B cell (primary cell): ENCODE results near the gene CHEK2. TPM values are rescaled to one million over a fixed set of nuclear protein-coding genes. Genes with fewer than 3 reads are reported as not detected.
A peak's percentile ranks its signal among the peaks of the same experiment; 100 is the strongest.
"Not testable (repeated sequence)": the region's sequence is repeated elsewhere in the genome, so short reads cannot be mapped to it uniquely, and the experiment has no call there.

Source experiments
- ATAC-seq: fragments of 200-7000 bp; cut with Tn5 transposase; one replicate; pipeline ENCODE4 v1.10.0; 2021; ENCODE audit warnings: low read depth, mild to moderate bottlenecking, moderate number of reproducible peaks, moderate library complexity
- CTCF ChIA-PET: fragments of 350-600 bp; sonication (Branson Sonifier 250); formaldehyde crosslinking; loops from one replicate; lab custom pipeline; 2021; ENCODE audit warnings: antibody characterized with exemption, inconsistent platforms; lab: Charles Lee
- POLR2A ChIA-PET: fragments of 350-600 bp; sonication (Branson Sonifier 250); formaldehyde crosslinking; loops from one replicate; lab custom pipeline; 2021; ENCODE audit warnings: antibody characterized with exemption; lab: Charles Lee
- DNase-seq: peaks from one replicate; pipeline ENCODE4 v3.0.0; 2013
- H2AFZ ChIP-seq: 2 replicates; pipeline ENCODE4 v1.6.1; 2012; ENCODE audit warnings: mild to moderate bottlenecking, low read depth, low read length; ENCODE audit not compliant: insufficient read depth, poor library complexity, severe bottlenecking
- H3K27ac ChIP-seq, 2 donors: 1 replicate in 1 of 2; 2 replicates in 1 of 2; pipeline ENCODE4 v1.5.1; 2012 to 2013; ENCODE audit warnings: low read length in 2 of 2, mild to moderate bottlenecking in 2 of 2, moderate library complexity in 1 of 2
- H3K27me3 ChIP-seq, 4 experiments: fragments of 200-600 bp in 1 of 4; sonication (generic) in 1 of 4; replicated peaks in 1 of 4; 1 replicate in 2 of 4; 2 replicates in 2 of 4; pipeline versions ENCODE4 v1.6.1 to v1.7.0; 2013 to 2016; ENCODE audit warnings: low read length in 3 of 4, mild to moderate bottlenecking in 2 of 4, mixed read lengths in 1 of 4, moderate library complexity in 1 of 4; ENCODE audit not compliant: insufficient read depth in 4 of 4, control insufficient read depth in 3 of 4; ENCODE audit errors: control extremely low read depth in 1 of 4
- H3K36me3 ChIP-seq, 2 experiments: replicated peaks in 1 of 2; 1 replicate in 1 of 2; 2 replicates in 1 of 2; pipeline versions ENCODE4 v1.6.1 to v1.7.1; 2013; ENCODE audit warnings: low read length in 1 of 2; ENCODE audit not compliant: insufficient read depth in 2 of 2, control insufficient read depth in 1 of 2; ENCODE audit errors: control extremely low read depth in 1 of 2, extremely low read depth in 1 of 2
- H3K4me1 ChIP-seq, 2 donors: fragments of 200-600 bp in 1 of 2; sonication (generic) in 1 of 2; 1 replicate in 1 of 2; 2 replicates in 1 of 2; pipeline versions ENCODE4 v1.5.1 to v1.6.1; 2013 to 2017; ENCODE audit warnings: low read length in 2 of 2; ENCODE audit not compliant: control insufficient read depth in 2 of 2, insufficient read depth in 2 of 2
- H3K4me2 ChIP-seq: replicated peaks from 2 replicates; pipeline ENCODE3; 2012; ENCODE audit warnings: mild to moderate bottlenecking, low read depth, low read length; ENCODE audit not compliant: poor library complexity, severe bottlenecking
- H3K4me3 ChIP-seq, 5 experiments: fragments of 200-600 bp in 1 of 5; sonication (generic) in 1 of 5; 1 replicate in 3 of 5; 2 replicates in 2 of 5; pipeline versions ENCODE4 v1.5.1 to v1.7.0; 2011 to 2016; ENCODE audit warnings: low read length in 4 of 5, mild to moderate bottlenecking in 4 of 5, low read depth in 2 of 5, control low read depth in 1 of 5, moderate library complexity in 1 of 5; ENCODE audit not compliant: insufficient read depth in 1 of 5; ENCODE audit errors: control extremely low read depth in 1 of 5, extremely low read depth in 1 of 5
- H3K79me2 ChIP-seq: fragments of 200-600 bp; sonication (generic); one replicate; pipeline ENCODE4 v1.6.0; 2016; ENCODE audit warnings: low read length; ENCODE audit not compliant: control insufficient read depth, insufficient read depth
- H3K9ac ChIP-seq: fragments of 200-600 bp; sonication (generic); 2 replicates; pipeline ENCODE4 v1.6.1; 2017; ENCODE audit warnings: mild to moderate bottlenecking, low read length, moderate library complexity
- H3K9me3 ChIP-seq, 3 donors: one replicate each; pipeline versions ENCODE4 v1.6.1 to v1.7.1; 2013; ENCODE audit warnings: low read length in 2 of 3; ENCODE audit not compliant: control insufficient read depth in 2 of 3, insufficient read depth in 1 of 3; ENCODE audit errors: control extremely low read depth in 1 of 3
- H4K20me1 ChIP-seq: 2 replicates; pipeline ENCODE4 v1.6.0; 2012; ENCODE audit warnings: mild to moderate bottlenecking, low read length; ENCODE audit not compliant: insufficient read depth, control insufficient read depth, poor library complexity, severe bottlenecking
- H3K27ac Mint-ChIP-seq: one replicate; pipeline ENCODE4 v1.8.0; 2021; ENCODE audit warnings: mixed read lengths
- H3K27me3 Mint-ChIP-seq: one replicate; pipeline ENCODE4 v1.8.0; 2021; ENCODE audit warnings: mixed read lengths
- H3K4me1 Mint-ChIP-seq: one replicate; pipeline ENCODE4 v1.8.0; 2021; ENCODE audit warnings: mixed read lengths
- H3K4me3 Mint-ChIP-seq: one replicate; pipeline ENCODE4 v1.8.0; 2021; ENCODE audit warnings: mixed read lengths
- H3K9me3 Mint-ChIP-seq: one replicate; pipeline ENCODE4 v1.8.0; 2022; ENCODE audit warnings: mixed read lengths; ENCODE audit not compliant: insufficient read depth
- CTCF ChIP-seq: fragments of 200-600 bp; IDR thresholded peaks from one replicate; pipeline ENCODE4 v1.8.0; 2022; ENCODE audit warnings: antibody characterized with exemption, mild to moderate bottlenecking
- EZH2 ChIP-seq: IDR thresholded peaks from 2 replicates; pipeline ENCODE4 v1.6.1; 2012; ENCODE audit warnings: borderline replicate concordance, low read depth, mild to moderate bottlenecking, moderate library complexity, low read length; ENCODE audit not compliant: insufficient read depth, poor library complexity, severe bottlenecking
- WGBS: methylation state at CpG from one replicate; pipeline ENCODE4 v1.1.5; 2013; ENCODE audit warnings: missing lambda C conversion rate; ENCODE audit not compliant: insufficient coverage; 5-methylcytosine and 5-hydroxymethylcytosine counted together
- intact Hi-C: fragments of 100-400 bp; cut with micrococcal nuclease; formaldehyde crosslinking; loops from one replicate; pipeline ENCODE4 v1.10.0; 2022
- polyA plus RNA-seq: library from polyadenylated mRNA; depleted of rRNA; stranded (reverse); fragments of >200 nt; gene quantifications from 2 replicates; pipeline ENCODE4 v1.2.3, GENCODE V29; 2012
- total RNA-seq, 2 donors: library from RNA; stranded (reverse); fragments of 120-200 nt in 1 of 2; gene quantifications; 1 replicate in 1 of 2; 2 replicates in 1 of 2; pipeline versions ENCODE4 v1.2.3 to v1.2.4, GENCODE V29; 2013 to 2022

The CHEK2 gene
- total and polyA plus RNA-seq, 2 donors (not counting 1 experiment from before 2014, with no cell fraction given): 15.6 to 22.6 TPM

- intact Hi-C loops: no loop called here
- no peak for TF ChIP-seq EZH2
- no peak for TF ChIP-seq CTCF
- Histone ChIP-seq H3K4me1 (peaks cover 33 to 38% of the 10 kb centered on the region in 2 donors), H3K27ac (no peak overlapping the region), H4K20me1 (no peaks in the 10 kb centered on the region), H3K9ac (no peak overlapping the region), H3K27me3 (no peaks in the 10 kb centered on the region), H2AFZ (no peak overlapping the region), H3K36me3 (peaks cover 0 to 4% of the 10 kb centered on the region in 2 experiments), H3K4me3 (no peak overlapping the region), H3K79me2 (peaks cover 4% of the 10 kb centered on the region), H3K4me2 (peak overlapping the region; percentile 43), H3K9me3 (no peaks in the 10 kb centered on the region)
- Mint-ChIP-seq H3K27ac (no peak overlapping the region), H3K4me3 (no peak overlapping the region), H3K9me3 (no peaks in the 10 kb centered on the region), H3K27me3 (no peaks in the 10 kb centered on the region), H3K4me1 (peaks cover 37% of the 10 kb centered on the region)
- no peak for ATAC-seq
- no peak for DNase-seq
- ChIA-PET POLR2A (no interaction called here), CTCF (no interaction called here)
These were observed 38.2 kb downstream of the CHEK2 start for GRCh38 chr22:28703436-28703835.

GRCh38 chr22:28702891-28703290 is 38.7 kb downstream of the CHEK2 start:
- H3K9me3 Mint-ChIP-seq: no peaks in the 10 kb centered on the region
- H3K79me2 ChIP-seq: peaks cover 4% of the 10 kb centered on the region
- no peak overlapping the region for H3K27ac Mint-ChIP-seq
- H3K4me3 Mint-ChIP-seq: peak overlapping the region; percentile 57
- H3K4me3 ChIP-seq: no peak overlapping the region
- H3K4me1 ChIP-seq: peaks cover 33 to 38% of the 10 kb centered on the region in 2 donors
- ChIA-PET CTCF (no interaction called here), POLR2A (no interaction called here)
- H3K9ac ChIP-seq: no peak overlapping the region
- H3K4me2 ChIP-seq: peak overlapping the region; percentile 43
- no peaks in the 10 kb centered on the region for H3K9me3 ChIP-seq
- no peaks in the 10 kb centered on the region for H4K20me1 ChIP-seq
- H3K27me3 ChIP-seq: no peaks in the 10 kb centered on the region
- no peak for TF ChIP-seq CTCF
- TF ChIP-seq EZH2: no peak
- no peak overlapping the region for H2AFZ ChIP-seq
- no peaks in the 10 kb centered on the region for H3K27me3 Mint-ChIP-seq
- H3K4me1 Mint-ChIP-seq: peaks cover 37% of the 10 kb centered on the region
- no peak overlapping the region for H3K27ac ChIP-seq
- DNase-seq (peak; percentile 51), ATAC-seq (no peak)
- intact Hi-C loops: no loop called here
- no CpG with 5 or more reads among the region's 2 CpGs for WGBS
- H3K36me3 ChIP-seq: peaks cover 0 to 4% of the 10 kb centered on the region in 2 experiments

- POLR2A ChIA-PET, H3K27ac ChIP-seq, H3K4me1 Mint-ChIP-seq, H3K4me1 ChIP-seq, H3K27ac Mint-ChIP-seq, H3K79me2 ChIP-seq, H3K4me3 ChIP-seq, H3K36me3 ChIP-seq, CTCF ChIA-PET, ATAC-seq, H3K27me3 Mint-ChIP-seq, H3K9ac ChIP-seq, H3K9me3 Mint-ChIP-seq, H3K9me3 ChIP-seq, intact Hi-C loops, H4K20me1 ChIP-seq, DNase-seq, H3K27me3 ChIP-seq, H2AFZ ChIP-seq, H3K4me2 ChIP-seq, H3K4me3 Mint-ChIP-seq: not testable (repeated sequence)
- WGBS: 97% methylated on average over 6 of the region's 6 CpGs
These were observed 48.4 kb downstream of the CHEK2 start for GRCh38 chr22:28693041-28693760.
